K562 (cell line): ENCODE data around the gene LRRC7. TPM values are rescaled to one million over a fixed set of nuclear protein-coding genes. Genes with fewer than 3 reads are reported as not detected.
A peak's percentile ranks its signal among the peaks of the same experiment; 100 is the strongest.

ENCODE experiments used
- C11orf30 ChIP-seq: fragments of 450-650 bp; IDR thresholded peaks from 2 replicates; pipeline ENCODE4 v1.6.1; 2016; ENCODE audit warnings: low read depth, mild to moderate bottlenecking
- CBX5 ChIP-seq: IDR thresholded peaks from 2 replicates; pipeline ENCODE4 v1.6.1; 2014; ENCODE audit warnings: low read depth, borderline replicate concordance
- CTCF ChIP-seq, 3 experiments: IDR thresholded peaks in 2 of 3; conservative IDR thresholded peaks in 1 of 3; 2 replicates each; pipeline ENCODE4 v1.5.1; 2011 to 2012; ENCODE audit warnings: low read length in 3 of 3, mild to moderate bottlenecking in 3 of 3, control low read depth in 2 of 3, improper control_type of control experiment in 1 of 3, inconsistent platforms in 1 of 3, low read depth in 1 of 3, mixed read lengths in 1 of 3, moderate library complexity in 1 of 3; ENCODE audit not compliant: insufficient read depth in 2 of 3
- DACH1 ChIP-seq: fragments of 450-650 bp; IDR thresholded peaks from 2 replicates; pipeline ENCODE4 v1.6.1; 2018; ENCODE audit not compliant: partially characterized antibody
- DIDO1 ChIP-seq: fragments of 450-650 bp; IDR thresholded peaks from 2 replicates; pipeline ENCODE4 v1.6.1; 2016; ENCODE audit warnings: low read depth, missing biosample characterization, missing genetic modification characterization
- E2F3 ChIP-seq: fragments of 250-450 bp; sonication (Bioruptor Pico); IDR thresholded peaks from 2 replicates; pipeline ENCODE4 v1.4.0; 2020; ENCODE audit warnings: mild to moderate bottlenecking
- ETS1 ChIP-seq: conservative IDR thresholded peaks from 2 replicates; pipeline ENCODE4 v1.6.1; 2011; ENCODE audit warnings: low read depth, mild to moderate bottlenecking, low read length; ENCODE audit not compliant: control insufficient read depth
- HIVEP1 ChIP-seq: fragments of 250-450 bp; sonication (Bioruptor Pico); IDR thresholded peaks from 2 replicates; pipeline ENCODE4 v1.4.0; 2020; ENCODE audit warnings: mild to moderate bottlenecking
- IFI16 ChIP-seq: fragments of 250-450 bp; sonication (Bioruptor Pico); IDR thresholded peaks from 2 replicates; pipeline ENCODE4 v2.1.2; 2022; ENCODE audit warnings: mild to moderate bottlenecking, inconsistent platforms
- MAZ ChIP-seq, 2 experiments: fragments of 450-650 bp in 1 of 2; sonication (generic) in 1 of 2; formaldehyde crosslinking; IDR thresholded peaks in 1 of 2; conservative IDR thresholded peaks in 1 of 2; 2 replicates each; pipeline versions ENCODE4 v1.4.0 to v1.5.0; 2020; ENCODE audit warnings: mild to moderate bottlenecking in 1 of 2, missing genetic modification reagents in 1 of 2
- NR2C1 ChIP-seq, 2 experiments: fragments of 450-650 bp; IDR thresholded peaks; 2 replicates each; pipeline ENCODE4 v1.6.1; 2017; ENCODE audit warnings: mild to moderate bottlenecking in 2 of 2, antibody characterized with exemption in 1 of 2, inconsistent platforms in 1 of 2, missing compliant biosample characterization in 1 of 2, missing genetic modification characterization in 1 of 2
- POU5F1 ChIP-seq: fragments of 150-350 bp; IDR thresholded peaks from 2 replicates; pipeline ENCODE4 v1.6.1; 2014; ENCODE audit warnings: borderline replicate concordance, low read length, low read depth, mild to moderate bottlenecking; ENCODE audit not compliant: partially characterized antibody
- PRPF4 ChIP-seq: fragments of 200-400 bp; formaldehyde crosslinking; IDR thresholded peaks from one replicate; pipeline ENCODE4 v1.6.1; 2017; ENCODE audit warnings: low read length, low read depth, mild to moderate bottlenecking; ENCODE audit not compliant: insufficient read depth, poor library complexity, severe bottlenecking
- REST ChIP-seq, 2 experiments: fragments of 450-650 bp; formaldehyde crosslinking in 1 of 2; IDR thresholded peaks; 2 replicates each; pipeline versions ENCODE4 v1.4.0 to v1.6.1; 2014 to 2020; ENCODE audit warnings: mild to moderate bottlenecking in 2 of 2, borderline replicate concordance in 1 of 2, low read depth in 1 of 2
- ZNF274 ChIP-seq: IDR thresholded peaks from 2 replicates; pipeline ENCODE4 v1.6.1; 2011; ENCODE audit warnings: low read depth, mild to moderate bottlenecking, low read length, moderate library complexity, borderline replicate concordance
- polyA plus RNA-seq, 8 experiments: library from polyadenylated mRNA; depleted of rRNA in 4 of 8; stranded (reverse) in 5 of 8; unstranded in 3 of 8; fragments of >200 nt; fragmentation: Nextera tagmentation in 2 of 8; fragmentation: Illumina TruSeq in 1 of 8; extraction: Ambion mirVana in 2 of 8; extraction: Trizol in 1 of 8; gene quantifications; 2 replicates each; pipeline versions ENCODE4 v1.2.1 to v1.2.3, GENCODE V29; 2011 to 2014; ENCODE audit warnings: inconsistent platforms in 1 of 8, missing spikeins in 1 of 8
- total RNA-seq, 7 experiments: library from RNA; depleted of rRNA in 6 of 7; stranded (reverse); fragments of >200 nt in 6 of 7; fragmentation: Illumina TruSeq in 2 of 7; extraction: Trizol in 2 of 7; gene quantifications; 2 replicates each; pipeline versions ENCODE4 v1.2.1 to v1.2.3, GENCODE V29; 2011 to 2021; ENCODE audit warnings: low replicate concordance in 1 of 7

The LRRC7 gene
- total and polyA plus RNA-seq, 9 of the 15 experiments (the other 6 are each of a cell fraction or from before 2014, with no cell fraction given) = 0.09 to 0.94 (median 0.49) TPM

- TF ChIP-seq CTCF (IDR thresholded peaks at IDR 0.05 in 2 of 3, conservative IDR thresholded peaks at IDR 0.05 in 1 of 3; ENCODE audit: insufficient read depth in 2 of 3, low read depth in 1 of 3, low read length in 3 of 3) (no peak), PRPF4 (no peak), MAZ (CRISPR knock-in tag; conservative IDR thresholded peaks at IDR 0.05 in 1 of 2, IDR thresholded peaks at IDR 0.05 in 1 of 2) (peak in 1 of 2 experiments; percentile 47; a peak in 1 of 4 replicates), DACH1 (peak; percentile 56), NR2C1 (IDR thresholded peaks at IDR 0.05) (no peak), NR2C1 (tag; IDR thresholded peaks at IDR 0.05) (0 out of 2 replicates have a peak, but pooled peaks have one; percentile 36), ZNF274 (peak; percentile 62; the same call in 1 of the 2 replicates), CBX5 (0 out of 2 replicates have a peak, but pooled peaks have one; percentile 9), E2F3 (CRISPR knock-in tag) (no peak), POU5F1 (no peak), HIVEP1 (CRISPR knock-in tag) (no peak), DIDO1 (tag) (no peak), ETS1 (0 out of 2 replicates have a peak, but pooled peaks have one; percentile 47), C11orf30 (no peak), REST (IDR thresholded peaks at IDR 0.05; ENCODE audit: borderline replicate concordance) (peak; percentile 14; the same call in 1 of the 2 replicates), REST (CRISPR knock-in tag; IDR thresholded peaks at IDR 0.05; ENCODE audit: low read depth) (no peak), IFI16 (CRISPR knock-in tag) (no peak)
Observed at GRCh38 chr1:69540052-69540451, 27.7 kb upstream of the LRRC7 start (continued).
